Stimulated activated CD4-positive, alpha-beta T cell treated with anti-CD3 and anti-CD28 coated beads, Interleukin-12 subunit alpha, Interleukin-12 subunit beta, amount 100 ng/mL, for 4 hours (primary cell): Measurements from ENCODE around the gene PEX14.

Experiments
- DNase-seq: peaks from one replicate; pipeline ENCODE4 v3.0.0-alpha.2; 2020

PEX14 gene

DNA sequence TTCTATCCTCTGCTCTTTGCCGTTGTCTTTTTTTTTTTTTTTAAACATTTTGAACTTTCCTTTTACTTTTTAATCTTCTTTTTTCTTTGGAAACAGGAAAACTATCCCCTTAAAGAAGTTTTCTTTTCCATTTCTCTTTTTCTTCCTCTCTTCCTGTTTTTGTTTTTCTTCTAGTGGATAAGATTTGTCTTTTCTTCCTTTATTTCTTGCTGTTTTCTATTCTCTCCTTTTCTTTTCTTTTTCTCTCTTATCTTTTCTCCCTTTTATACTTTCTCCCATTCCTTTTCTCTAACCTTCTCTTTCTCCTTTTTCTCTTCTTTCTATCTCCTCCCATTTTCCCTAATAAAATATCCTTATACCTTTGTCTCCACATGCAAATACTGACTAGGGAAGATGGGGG, 46.2 kb downstream of the PEX14 start:
- no peak for DNase-seq

DNA sequence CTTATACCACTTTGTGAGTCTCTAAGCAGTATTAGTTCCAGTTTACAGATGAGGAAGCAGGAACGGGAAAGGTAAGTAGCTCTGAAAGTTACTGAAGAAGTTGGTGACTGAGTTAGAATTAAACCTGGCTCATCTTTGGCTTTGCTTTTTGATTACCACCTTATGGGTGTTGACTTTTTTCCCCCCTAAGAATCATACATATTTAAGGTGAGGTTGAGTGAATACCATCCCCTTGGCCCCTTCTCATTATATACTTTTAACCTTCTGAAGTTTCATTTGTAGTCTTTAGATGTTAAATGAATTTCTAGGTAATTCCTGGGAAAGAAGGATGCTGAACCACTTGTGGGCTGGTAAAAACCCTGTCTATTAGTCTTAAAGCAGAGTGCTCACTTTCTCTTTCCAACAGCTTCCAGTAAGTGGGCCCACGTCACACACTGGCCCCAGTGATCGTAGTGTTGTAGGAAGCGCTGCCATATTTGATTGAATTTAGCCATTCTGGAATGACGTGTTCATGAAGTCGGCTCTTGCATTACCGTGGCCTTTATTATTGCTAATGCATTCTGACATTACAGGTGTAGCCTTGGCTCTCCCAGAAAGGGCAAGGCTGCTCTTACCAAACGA, 46.9 kb downstream of the PEX14 start:
- DNase-seq, result no peak

DNA sequence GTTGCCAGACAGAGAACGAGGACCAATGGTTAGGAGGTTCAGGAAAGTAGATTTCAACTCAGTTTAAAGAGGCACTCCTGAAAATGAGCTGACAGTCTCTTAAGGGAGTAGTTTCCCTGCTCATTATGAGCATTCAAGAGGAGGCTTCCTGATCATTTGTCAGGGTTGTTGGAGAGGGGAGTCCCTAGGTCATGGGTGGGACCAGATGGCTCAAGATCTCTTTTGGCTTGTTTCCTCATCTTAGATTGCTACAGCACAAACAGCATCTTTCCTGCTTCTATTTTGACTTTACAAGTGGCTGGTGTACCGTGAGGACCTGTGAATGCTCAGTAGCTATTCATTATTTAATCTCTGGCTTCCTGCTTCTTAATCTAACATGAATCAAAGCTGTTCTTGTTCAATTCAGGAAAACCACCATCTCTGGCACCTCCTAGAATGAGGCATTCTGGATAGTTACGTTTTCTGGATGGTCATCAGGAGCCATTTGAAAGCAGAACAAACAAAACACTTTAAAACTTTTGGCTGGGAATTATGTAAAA, 47.6 kb downstream of the PEX14 start:
- no peak for DNase-seq

DNA sequence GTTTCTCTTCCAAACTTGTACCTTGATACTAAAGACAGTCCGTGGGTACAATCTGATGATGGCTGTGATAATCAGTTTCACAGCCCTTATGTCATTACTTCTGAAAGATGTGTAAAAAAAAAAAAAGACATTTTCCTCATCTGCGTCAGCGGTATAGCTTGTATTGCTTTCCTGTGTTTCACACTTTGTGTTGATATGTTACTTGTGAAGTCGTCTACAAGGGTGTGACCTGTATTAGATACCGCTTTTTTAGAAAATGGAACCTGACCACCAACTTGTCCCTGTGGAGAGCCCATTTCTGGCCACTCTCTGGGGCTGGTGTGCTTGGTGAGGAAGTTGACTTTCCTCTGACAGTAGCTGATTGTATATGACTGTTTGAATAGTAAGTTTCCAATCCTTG, 50.5 kb downstream of the PEX14 start:
- no peak for DNase-seq

DNA sequence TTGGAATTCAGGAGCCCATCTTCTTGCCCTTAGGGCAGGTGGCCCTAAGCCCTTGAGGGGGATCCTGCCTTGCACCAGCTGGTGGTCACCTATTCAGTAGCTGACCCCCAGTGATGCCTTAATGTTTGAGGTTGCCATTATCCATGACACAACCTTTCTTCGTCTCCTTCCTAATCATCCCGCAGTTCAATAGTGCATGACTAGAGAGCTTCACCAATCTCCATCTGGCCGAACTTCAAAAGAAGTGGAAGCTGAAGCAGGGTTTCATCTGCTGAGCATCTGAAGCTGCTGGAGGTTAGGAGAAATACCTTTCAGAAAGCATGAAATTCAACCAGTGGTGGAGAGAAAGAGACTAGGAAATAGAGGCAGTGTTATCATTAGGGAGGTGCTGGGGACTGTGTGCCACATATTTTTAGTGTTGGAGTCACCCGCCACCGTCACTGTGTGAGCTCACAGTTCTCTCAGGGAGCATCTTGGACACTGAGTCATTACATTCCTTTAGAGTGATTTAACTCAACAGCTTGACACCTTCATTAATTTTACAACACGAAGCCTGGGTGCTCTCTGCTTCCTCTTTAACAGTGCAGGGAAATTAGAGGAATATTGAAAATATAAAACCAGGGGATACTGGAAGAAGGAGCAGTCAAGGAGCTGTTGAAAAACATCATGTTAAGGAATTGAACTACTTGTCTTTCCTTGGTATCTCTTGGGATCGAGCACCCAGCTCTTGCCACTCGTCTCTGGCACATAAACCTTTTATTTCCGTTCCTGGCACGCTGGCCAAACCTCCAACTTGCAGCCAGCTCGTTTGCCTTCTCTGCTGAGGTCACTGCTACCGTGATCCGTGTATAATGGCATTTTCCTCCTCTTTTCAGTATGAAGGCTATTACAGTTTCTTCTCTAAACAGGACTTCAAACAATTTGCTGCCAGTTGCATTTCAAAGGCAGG, 53.6 kb downstream of the PEX14 start:
- DNase-seq, result no peak

DNA sequence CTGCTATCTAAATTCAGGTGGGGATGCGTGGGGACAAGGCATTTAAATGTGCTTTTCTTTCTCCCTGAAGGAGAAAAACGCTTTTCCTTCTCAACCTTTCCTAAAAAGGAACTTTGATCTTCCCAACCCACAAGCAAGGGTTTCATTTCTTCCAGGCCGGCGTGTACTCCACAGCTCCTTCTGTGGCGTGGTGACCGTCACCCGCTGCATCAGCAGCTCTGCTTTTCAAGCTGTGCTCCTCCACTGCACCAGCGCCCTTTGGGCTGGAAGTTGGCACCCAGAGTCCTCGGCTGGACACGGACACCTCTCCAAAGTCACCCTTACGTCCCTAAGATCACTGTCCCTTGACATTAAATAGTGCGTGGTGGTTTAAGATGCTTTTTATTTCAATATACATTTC, 54.3 kb downstream of the PEX14 start:
- no peak for DNase-seq

DNA sequence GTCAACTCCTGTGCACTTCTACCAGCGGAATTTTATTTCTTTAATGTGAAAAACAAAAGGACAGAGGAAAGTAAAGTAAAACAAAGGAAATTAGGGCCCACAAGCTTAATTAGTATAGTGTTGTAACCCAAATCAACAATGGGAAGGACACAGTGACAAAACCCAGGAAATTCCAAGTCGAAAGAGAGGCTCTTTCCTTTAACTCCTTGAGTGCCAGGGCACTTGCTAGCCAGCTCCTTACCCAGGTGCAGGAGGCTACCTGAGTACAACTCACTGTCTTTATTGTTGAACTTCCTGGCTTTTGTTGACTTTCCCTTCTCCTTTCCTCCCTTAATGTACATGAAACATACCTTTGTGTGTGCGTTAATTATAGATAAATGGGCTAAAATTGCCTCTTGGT, 55.0 kb downstream of the PEX14 start:
- DNase-seq, result no peak

DNA sequence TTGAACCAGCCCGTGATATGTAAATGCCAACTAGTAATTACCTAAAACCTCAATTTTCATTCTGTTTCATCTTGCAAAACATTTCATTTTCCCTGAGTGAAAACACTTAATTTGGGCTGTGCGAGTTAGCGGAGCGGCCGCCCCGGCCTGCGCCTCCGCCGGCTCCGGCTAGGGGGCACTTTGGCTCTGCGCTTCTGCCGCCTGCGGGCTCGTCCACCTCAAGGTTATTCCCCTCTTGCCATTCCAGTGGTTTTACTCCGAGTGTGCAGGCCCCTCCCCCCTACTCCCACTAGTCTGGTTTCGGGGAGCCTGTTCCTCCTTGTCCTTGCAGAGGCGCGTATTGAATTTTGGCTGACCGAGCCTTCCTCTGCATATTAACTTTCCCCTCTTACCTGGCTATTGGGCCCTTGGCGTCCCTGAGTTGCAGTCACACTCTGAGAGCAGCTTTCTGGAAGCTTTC, 55.6 kb downstream of the PEX14 start:
- no peak for DNase-seq

DNA sequence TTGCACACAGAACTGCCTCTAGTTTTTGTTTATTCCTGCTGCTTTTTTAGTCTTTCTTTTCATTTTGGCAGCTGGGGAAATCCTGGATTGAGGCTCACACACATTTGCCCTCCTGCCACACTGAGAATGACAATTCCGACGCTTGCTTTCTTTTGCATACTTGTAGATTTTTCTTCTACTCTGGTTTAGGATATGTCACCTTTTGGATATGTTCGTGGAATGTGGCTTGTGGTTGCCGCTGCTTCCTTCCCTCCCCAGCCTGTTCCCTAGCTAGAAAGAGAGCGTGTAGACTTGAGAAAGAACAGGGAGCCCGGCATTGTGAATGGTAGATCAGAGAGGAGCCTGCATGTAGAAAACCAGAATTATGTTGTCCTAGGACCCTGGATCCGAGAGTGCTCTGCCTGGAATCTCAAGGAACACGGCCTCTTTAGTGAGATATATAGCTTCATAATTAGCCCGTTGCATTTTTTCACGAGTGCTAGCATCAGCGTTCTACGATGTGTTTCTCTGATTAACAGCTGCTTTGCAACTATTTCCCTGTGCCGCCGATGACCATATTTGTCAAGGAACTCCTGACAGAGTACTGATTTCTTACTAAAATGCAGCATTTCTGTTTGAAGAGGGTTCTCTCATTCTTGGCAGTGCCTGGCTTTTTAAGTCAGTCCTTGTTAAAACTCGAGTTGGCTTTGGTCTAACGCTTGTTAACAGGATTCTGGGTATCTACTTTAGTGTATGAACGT, 56.2 kb downstream of the PEX14 start:
- no peak for DNase-seq

DNA sequence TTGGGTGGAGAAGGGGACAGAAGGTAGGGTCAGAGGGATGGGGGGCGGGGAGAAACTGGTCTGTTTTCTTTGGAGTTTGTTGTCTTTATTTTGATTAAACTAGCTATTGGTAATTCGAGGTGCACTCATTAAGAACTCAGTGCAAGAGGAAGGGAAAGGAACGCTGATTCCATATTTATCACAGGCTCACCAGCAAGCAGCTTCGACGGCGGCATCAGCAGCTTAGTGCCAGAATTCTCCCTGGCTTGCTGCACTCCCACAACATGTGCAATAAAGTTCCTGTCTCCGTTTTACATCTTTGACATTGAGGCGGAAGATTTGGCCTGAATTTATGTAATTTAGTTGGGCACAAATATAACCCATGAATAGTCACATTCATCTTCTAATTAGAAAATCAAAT, 57.6 kb downstream of the PEX14 start:
- DNase-seq, result no peak

DNA sequence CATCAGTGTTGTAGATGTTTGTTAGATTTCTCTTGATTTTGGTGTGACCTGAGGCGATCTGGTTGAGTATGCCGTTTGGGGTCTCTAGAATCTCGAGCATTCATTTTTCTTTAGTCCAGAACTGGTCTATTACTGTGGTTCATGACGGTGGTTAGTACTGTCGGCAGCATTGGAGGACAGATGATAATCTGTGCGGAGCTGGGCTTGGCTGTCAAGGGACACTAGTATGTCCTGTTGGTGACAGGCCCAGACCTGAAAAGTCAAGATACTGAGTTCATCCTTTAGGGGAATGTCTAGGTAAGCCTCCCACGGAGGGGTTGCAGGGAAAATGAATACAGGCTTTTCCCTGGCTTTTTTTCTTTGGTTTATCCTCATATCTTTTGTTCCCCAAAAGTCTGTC, 59.8 kb downstream of the PEX14 start:
- DNase-seq, result no peak

DNA sequence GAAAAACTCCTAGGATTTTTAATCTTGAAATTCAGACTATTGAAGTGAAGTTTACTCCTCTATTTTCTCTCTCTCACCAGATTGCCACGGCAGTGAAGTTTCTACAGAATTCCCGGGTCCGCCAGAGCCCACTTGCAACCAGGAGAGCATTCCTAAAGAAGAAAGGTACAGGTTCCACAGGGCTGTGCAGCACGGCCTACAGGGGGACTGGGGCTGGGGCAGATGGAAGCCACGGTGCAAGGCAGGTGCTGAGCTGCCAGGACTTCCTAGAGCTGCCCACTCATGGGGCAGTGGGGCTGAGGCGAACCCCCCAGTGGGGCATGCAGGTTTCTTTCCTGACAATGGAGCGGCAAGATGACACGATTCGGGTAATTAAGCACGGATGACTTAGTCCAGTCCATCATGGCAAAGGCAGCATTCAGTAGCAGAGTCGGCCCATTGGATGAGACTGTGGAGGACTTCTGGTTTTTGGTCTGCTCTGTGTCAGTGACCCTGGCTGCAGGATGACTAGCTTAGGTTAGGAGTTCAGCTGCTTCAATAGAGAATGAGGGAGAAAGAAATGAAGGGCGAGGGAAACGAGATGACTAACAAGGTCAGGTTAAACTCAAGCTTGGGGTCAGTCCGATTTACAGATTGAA, 61.5 kb downstream of the PEX14 start:
- no peak for DNase-seq

DNA sequence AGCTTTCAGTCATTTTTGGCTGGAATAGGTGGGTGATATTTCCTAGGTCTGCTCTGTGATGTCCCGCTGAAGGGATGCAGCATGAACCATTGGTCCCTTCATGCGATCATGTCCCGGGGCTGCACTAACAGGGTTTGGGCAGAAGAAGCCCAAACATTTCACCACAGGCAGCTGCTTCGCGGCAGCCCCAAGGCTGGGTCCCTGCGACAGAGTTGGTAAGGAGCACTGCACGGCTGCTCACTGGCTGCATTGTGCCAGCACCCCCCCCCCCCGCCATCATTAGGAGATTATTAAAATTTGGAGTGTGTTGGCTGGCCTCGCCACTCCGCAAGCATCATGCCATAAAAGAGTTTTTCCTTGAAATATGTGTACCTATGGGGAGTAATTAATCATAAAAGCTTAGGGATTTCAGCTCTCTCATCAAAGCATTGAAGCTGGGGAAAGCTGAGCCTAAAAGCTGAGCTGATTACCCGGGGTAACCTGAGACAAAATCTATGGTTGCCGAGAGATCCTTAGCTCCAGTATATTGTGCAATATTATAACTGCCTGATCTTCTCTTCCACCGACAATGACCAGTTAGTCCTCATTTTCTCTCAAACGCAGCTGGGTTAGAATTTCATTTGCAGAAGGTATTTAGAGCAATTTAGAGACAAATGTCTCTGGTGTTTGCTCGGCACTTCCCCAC, 62.5 kb downstream of the PEX14 start:
- DNase-seq, result no peak

DNA sequence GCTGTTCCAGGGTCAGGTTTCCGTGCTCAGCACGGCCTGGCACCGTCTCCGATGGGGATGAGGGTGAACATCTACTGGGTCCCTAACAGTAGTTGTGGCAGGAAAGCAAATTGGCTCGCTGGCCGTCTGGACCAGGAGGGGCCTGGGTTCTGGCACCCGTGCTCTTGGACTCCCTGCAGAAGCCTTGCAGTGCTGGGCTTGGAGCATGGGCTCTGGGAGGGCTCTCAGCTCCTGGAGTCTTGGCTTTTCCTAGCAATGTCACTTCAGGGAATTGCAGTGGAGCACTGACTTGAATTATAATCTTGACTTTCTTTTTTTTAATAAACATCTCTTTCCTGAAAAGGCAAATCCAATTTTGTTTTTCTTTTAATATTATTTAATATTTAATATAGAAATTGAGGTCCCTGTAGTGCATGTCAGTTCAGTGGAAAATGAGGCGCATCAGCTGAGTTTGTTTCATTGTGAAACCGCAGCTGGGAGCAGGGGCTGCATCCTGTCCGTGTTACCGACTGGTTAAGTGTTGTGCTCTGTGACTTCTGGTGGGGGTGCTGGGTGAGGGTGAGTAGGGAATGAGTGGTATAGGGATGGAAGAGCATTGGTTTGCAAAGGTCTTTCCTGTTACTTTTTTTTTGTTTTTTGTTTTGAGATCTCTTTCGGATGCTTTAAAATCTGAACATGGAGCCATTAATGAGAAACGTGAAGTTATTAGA, 64.1 kb downstream of the PEX14 start:
- DNase-seq, result no peak

DNA sequence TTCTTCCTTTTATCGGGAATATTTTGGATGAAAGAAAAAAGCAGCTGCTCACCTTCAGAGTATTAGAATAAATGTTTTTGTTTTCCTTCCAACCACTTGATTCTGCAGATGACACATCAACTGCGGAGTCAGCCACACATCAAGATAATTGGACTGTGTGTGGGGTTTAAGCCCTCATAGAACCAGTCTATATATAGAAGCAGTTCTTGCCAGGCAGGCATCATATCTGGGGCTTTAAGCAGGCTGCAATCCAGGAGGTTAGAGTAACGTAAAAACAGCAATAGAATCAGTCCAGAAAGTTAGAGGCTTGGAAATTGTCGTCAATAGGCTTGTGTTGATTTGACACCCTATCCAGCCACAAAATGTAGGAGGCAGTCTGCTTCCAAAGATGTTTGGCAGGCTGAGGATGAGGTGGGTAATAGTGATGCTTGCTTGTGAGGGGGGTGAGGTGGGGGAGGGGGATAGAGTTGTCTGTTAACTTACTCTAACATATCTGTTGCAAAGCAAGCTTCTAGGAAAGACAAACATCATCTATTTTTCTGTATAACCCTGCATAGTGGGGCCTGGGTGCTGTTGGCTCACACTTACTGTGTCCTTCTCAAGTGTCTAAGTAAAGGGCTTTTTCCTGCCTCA, 64.8 kb downstream of the PEX14 start:
- no peak for DNase-seq

DNA sequence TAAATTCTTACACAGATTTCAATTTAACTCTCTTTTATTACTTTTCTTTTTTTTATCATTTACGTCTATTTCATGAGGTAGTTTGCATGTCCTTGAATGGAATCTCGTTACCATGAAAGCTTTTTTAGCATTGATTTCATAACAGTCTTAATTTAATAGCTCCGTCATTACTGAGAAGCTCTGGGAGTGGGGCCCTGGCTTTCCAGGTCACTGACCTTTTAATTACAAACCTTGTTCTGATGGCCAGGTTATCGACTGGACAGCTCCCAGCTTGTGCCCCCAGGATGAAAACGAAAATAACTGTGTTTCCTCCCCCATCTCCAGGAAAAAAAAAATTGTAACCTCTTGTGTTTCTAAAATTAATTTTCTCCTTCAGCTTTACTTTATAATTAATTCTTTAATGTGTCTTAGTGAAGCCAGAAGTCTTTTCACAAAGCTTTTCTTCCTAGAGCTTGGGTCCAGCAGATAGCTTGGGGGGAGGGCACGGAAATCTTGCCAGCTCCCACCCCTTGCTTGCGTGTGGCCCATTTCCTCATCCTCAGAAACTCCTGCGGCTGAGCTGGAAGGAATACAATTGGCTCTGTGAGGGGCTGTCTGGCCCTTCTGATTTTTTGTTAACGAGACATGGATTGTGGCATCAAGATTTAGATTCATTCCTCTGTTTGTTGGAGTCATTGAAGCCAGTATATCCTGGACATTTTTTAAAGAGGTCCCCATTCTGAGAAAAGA, 65.7 kb downstream of the PEX14 start:
- DNase-seq, result no peak

DNA sequence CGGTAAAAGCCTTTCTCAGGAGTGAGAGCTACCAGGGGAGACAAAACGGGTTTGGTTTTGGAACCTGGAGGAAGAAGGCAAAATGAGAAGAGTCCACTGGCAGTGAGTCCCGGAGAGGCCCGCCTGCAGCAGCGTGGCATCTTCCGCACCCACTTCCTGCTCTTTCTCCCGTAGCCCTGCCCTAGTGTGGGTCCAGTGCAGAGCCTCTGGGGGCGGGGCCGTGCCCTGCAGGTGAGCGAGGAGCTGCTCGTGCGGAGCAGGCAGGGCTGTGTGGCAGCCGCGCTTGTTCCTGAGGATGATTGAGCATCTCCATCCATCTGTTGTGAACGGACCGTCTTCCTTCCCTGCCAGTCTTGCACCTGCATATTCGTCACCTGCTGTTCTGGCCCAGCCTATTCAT, 66.5 kb downstream of the PEX14 start:
- no peak for DNase-seq

DNA sequence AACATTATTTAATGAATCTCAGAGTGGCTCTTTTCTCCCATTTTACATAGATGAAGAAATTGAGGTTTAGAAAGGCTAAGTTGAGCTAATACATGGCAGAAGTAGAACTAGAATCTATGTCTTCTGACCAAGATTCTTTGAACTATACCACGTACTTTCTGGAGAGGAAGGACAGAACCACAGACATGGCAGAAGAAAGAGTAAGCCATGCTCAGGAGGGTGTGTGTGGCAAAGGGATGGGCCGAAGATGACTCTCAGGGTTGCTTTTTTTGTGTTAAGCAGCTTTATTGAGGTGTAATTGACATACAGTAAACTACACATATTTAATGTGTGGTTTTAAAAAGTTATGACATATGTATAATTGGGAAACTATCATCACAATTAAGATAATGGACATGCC, 69.5 kb downstream of the PEX14 start:
- DNase-seq, result no peak

DNA sequence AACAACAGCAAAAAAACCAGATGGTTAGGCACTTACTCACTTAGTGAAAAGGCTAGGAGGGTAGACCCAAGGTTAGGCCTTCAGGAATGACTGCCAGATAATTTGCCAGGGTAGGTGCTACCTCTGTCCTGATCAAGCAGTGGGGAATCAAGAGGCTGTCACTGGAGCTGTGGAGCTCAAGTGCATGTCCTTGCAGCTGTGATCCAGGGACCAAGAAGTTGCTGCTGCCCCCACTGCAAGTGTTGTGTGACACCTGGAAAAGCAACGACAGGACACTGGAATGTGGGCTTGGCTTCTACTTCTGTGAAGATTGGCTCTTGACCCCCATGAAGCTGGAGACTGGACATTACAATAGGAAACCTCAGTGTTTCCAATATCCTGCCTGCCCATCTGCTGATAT, 72.1 kb downstream of the PEX14 start:
- DNase-seq, result no peak

DNA sequence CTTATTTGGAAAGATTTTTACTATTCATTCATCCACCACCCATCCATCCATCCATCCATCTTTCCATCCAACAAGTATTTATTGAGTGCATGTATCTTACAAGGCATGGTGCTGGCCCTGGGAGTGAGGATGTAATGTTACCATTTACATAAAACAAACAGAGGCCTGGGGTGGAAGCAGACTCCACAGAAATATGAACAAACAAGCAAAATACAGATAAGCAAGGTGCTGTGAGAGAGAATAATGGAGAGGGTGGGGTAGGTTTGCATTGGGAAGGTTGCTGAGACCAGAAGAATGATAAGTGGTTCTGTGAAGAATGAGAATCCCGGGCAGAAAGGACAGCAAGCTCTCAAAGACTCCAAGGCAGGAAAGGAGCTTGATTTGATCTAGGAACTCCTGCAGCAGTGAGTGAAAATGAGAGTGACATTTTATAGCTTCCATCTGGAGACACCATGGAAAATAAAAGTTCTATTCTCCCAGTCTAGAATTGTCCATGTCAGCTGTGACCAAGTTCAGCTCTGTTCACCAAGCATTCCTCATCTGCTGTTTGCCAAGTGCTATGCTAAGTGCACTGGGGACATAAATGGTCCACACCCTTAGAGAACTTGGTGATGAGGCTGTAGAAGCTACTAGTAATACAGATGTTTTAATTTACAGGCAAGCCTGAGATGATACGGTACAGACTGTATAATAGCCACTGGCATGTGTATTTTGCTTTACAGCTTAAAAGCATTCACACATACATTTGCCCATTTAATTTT, 75.3 kb downstream of the PEX14 start:
- DNase-seq, result no peak
